ENCODE data around the gene LCN6. TPM values are rescaled to one million over a fixed set of nuclear protein-coding genes. Genes with fewer than 3 reads are reported as not detected.
"Not testable (repeated sequence)": the region's sequence is repeated elsewhere in the genome, so short reads cannot be mapped to it uniquely, and the experiment has no call there.

The LCN6 gene, protein sequence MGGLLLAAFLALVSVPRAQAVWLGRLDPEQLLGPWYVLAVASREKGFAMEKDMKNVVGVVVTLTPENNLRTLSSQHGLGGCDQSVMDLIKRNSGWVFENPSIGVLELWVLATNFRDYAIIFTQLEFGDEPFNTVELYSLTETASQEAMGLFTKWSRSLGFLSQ
- under 1 TPM in 2 of 6 experiments, not detected in 4; 0.26 to 0.63 TPM for total RNA-seq
- long read RNA-seq, partial matches to known transcripts, result 0 of 1 reads
- long read RNA-seq, other reads (novel, unspliced or antisense), result 1 of 1 reads

DNA sequence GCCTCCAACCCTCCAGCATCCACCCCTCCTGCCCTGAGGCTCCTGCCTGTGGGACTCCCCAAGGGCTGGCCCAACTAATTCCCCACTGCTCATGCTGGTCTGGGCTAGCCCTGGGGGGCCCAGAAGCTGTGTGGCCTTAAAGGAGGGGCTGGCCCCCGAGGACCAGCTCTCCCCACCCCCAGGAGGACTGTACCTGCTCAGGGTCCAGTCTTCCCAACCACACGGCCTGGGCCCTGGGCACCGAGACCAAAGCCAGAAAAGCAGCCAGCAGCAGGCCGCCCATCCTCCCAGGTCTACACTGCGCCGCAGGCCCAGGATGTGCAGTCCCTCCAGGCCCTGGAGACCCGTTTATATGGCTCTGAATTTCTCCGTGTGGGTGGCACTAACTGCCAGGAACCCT is at the start of gene LCN6:
LCN6 (minus strand) TSS at position 325 of the 400 bp plus-strand sequence; CDS start at position 283, 42 bp downstream.
- intact Hi-C loops (cut with DNase I), result no loop called here
- no peaks in the 10 kb centered on the region for H3K9me3 ChIP-seq
- H3K4me3 ChIP-seq, result no peak within 1 kb of the TSS
- H3K27ac ChIP-seq, result no peak within 1 kb of the TSS
- ATAC-seq (no peak), DNase-seq (no peak)
- H3K4me1 ChIP-seq, result no peaks in the 10 kb centered on the region
- no CpG with 5 or more reads among the region's 8 CpGs for WGBS (ENCODE audit: insufficient coverage, low coverage, low lambda C conversion rate, missing lambda C conversion rate)
- H3K27me3 ChIP-seq, result no peaks in the 10 kb centered on the region
- no peak for TF ChIP-seq POLR2A (IDR thresholded peaks at IDR 0.05)
- TF ChIP-seq, protein P1, sequence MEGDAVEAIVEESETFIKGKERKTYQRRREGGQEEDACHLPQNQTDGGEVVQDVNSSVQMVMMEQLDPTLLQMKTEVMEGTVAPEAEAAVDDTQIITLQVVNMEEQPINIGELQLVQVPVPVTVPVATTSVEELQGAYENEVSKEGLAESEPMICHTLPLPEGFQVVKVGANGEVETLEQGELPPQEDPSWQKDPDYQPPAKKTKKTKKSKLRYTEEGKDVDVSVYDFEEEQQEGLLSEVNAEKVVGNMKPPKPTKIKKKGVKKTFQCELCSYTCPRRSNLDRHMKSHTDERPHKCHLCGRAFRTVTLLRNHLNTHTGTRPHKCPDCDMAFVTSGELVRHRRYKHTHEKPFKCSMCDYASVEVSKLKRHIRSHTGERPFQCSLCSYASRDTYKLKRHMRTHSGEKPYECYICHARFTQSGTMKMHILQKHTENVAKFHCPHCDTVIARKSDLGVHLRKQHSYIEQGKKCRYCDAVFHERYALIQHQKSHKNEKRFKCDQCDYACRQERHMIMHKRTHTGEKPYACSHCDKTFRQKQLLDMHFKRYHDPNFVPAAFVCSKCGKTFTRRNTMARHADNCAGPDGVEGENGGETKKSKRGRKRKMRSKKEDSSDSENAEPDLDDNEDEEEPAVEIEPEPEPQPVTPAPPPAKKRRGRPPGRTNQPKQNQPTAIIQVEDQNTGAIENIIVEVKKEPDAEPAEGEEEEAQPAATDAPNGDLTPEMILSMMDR (IDR thresholded peaks at IDR 0.05), result no peak
- H3K36me3 ChIP-seq, result no peaks in the 10 kb centered on the region

DNA sequence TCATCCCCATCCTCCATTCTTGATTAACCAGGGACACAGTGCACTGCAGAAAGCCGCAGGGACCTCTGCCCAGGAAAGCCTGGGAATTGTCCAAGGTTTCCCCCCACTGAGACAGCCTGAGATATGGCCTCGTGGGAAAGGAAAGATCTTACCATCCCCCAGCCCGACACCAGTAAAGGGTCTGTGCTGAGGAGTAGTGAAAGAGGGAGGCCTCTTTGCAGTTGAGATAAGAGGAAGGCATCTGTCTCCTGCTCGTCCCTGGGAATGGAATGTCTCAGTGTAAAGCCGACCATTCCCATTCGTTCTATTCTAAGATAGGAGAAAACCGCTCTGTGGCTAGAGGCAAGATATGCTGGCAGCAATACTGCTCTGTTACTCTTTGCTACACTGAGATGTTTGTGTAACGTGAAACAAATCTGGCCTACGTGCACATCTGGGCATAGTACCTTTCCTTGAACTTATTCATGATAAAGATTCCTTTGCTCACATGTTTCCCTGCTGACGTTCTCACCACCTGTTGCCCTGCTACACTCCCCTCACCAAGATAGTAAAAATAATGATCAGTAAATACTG is 48.5 kb upstream of the LCN6 start:
- H3K4me3 ChIP-seq, result not testable (repeated sequence)

DNA sequence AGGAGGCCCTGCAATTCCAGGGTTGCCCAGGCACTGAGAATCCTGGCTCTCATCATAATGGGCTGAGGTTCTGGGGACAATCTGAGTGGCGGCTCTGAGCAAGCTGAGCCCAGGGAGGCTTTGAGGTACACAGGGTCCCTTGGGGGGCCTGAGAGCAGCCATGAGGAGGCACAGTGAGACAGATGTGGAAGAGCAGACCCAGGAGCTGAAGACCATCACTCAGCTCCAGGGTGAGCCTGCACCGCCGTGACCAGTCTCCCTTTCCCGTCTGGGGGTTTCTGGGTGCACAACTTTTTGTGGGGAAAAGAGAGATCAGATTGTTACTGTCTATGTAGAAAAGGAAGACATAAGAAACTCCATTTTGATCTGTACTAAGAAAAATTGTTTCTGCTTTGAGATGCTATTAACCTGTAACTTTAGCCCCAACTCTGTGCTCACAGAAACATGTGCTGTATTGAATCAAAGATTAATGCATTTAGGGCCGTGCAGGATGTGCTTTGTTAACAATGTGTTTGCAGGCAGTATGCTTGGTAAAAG is 48.0 kb upstream of the LCN6 start, which contains the start of gene CCDC183:
CCDC183 (plus strand) TSS at position 101 of the 537 bp plus-strand sequence; CDS start at position 161, 60 bp downstream.
- ATAC-seq, result no peak
- Histone ChIP-seq H3K4me1 (peaks cover 0 to 33% (median 17%) of the 10 kb centered on the region in 4 donors), H3K27me3 (no peaks in the 10 kb centered on the region), H3K27ac (no peak within 1 kb of the TSS), H3K36me3 (no peaks in the 10 kb centered on the region), H3K4me3 (no peak within 1 kb of the TSS), H3K9me3 (no peaks in the 10 kb centered on the region)
- no peak for TF ChIP-seq POLR2A (IDR thresholded peaks at IDR 0.05)
- intact Hi-C loops (cut with DNase I), result no loop called here
- WGBS (ENCODE audit: insufficient coverage, low coverage, low lambda C conversion rate, missing lambda C conversion rate), result 48% methylated on average over 4 of the region's 5 CpGs
- DNase-seq, result no peak

More for the DNA sequence above, 48.5 kb upstream of the LCN6 start:
- H3K27ac ChIP-seq; H3K36me3 ChIP-seq; H3K9me3 ChIP-seq; ATAC-seq; intact Hi-C loops (cut with DNase I); H3K27me3 ChIP-seq; DNase-seq: not testable (repeated sequence)
- H3K4me1 ChIP-seq, result peaks cover 0 to 29% (median 15%) of the 10 kb centered on the region in 4 donors
- 19% methylated on average over 10 of the region's 10 CpGs for WGBS (ENCODE audit: insufficient coverage, low coverage, low lambda C conversion rate, missing lambda C conversion rate)

DNA sequence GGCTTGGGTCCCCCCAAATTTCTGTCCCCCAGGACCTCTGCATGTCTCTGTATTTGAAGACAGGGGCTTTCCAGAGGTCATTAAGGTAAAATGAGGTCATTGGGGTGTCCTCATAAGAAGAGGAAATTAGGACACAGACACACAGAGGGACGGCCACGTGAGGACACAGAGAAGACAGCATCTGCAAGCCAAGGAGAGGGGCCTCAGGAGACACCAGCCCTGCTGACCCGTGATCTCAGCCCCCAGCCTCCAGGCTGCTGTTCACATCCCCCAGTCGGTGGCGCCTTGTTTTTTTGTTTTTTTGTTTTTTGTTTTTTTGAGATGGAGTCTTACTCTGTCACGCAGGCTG is 46.6 kb upstream of the LCN6 start:
- TF ChIP-seq, protein P1 (IDR thresholded peaks at IDR 0.05), result no peak
- no peak for TF ChIP-seq POLR2A (IDR thresholded peaks at IDR 0.05)
- H3K9me3 ChIP-seq, result no peaks in the 10 kb centered on the region
- WGBS (ENCODE audit: insufficient coverage, low coverage, low lambda C conversion rate, missing lambda C conversion rate), result 20% methylated on average over 1 of the region's 6 CpGs
- no peak for DNase-seq
- H3K4me1 ChIP-seq, result peaks cover 0 to 30% (median 15%) of the 10 kb centered on the region in 4 donors
- H3K27me3 ChIP-seq, result no peaks in the 10 kb centered on the region
- H3K4me3 ChIP-seq, result no peak overlapping the region
- intact Hi-C loops (cut with DNase I), result no loop called here
- no peaks in the 10 kb centered on the region for H3K36me3 ChIP-seq
- no peak overlapping the region for H3K27ac ChIP-seq
- ATAC-seq, result no peak

DNA sequence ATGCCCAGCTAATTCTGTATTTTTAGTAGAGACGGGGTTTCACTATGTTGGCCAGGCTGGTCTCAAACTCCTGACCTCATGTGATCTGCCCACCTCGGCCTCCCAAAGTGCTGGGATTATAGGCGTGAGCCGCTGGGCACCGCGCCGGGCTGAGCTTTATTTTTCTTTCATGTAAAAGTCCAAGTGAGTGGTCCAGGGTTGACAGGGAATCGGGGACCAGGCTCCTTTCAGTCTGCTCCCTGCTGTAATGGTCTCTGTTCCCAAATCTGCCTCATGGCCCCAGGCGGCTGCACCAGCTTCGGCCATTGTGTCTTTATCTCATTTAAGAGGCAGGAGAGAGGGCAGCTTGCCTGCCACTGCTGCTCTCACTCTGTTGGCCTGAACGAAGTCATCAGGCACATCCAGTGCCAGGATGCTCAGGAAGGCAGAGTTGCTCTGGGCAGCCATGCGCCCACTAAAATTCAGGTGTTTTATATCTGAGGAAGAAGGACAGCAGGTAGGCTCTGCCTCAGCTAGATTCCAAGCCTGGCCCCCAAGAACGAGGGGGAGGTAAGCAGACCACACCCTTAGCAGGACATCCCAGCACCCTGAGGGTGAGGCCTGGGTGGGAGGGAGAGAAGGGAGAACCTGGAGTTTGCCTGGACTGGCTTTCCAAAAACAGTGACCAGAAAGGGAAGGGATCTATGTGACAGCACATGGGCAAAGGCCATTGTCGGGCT is 46.1 kb upstream of the LCN6 start:
- DNase-seq, result no peak
- peaks cover 0 to 31% (median 15%) of the 10 kb centered on the region in 4 donors for H3K4me1 ChIP-seq
- TF ChIP-seq, protein P1 (IDR thresholded peaks at IDR 0.05), result no peak
- no peak for TF ChIP-seq POLR2A (IDR thresholded peaks at IDR 0.05)
- ATAC-seq, result no peak
- no peak overlapping the region for H3K4me3 ChIP-seq
- no peaks in the 10 kb centered on the region for H3K27me3 ChIP-seq
- intact Hi-C loops (cut with DNase I), result no loop called here
- H3K27ac ChIP-seq, result no peak overlapping the region
- WGBS (ENCODE audit: insufficient coverage, low coverage, low lambda C conversion rate, missing lambda C conversion rate), result 49% methylated on average over 4 of the region's 14 CpGs
- H3K9me3 ChIP-seq, result no peaks in the 10 kb centered on the region
- no peaks in the 10 kb centered on the region for H3K36me3 ChIP-seq

Measured in right lobe of liver (tissue), 6 donors.